IPS-18a (cell line): ENCODE data around the gene SPOCK1.

ENCODE experiments used
- H3K27ac ChIP-seq: one replicate; pipeline ENCODE4 v1.5.1; 2013; ENCODE audit warnings: low read length
- H3K27me3 ChIP-seq: one replicate; pipeline ENCODE4 v1.6.1; 2013; ENCODE audit warnings: mild to moderate bottlenecking, low read length; ENCODE audit not compliant: control insufficient read depth, insufficient read depth
- H3K36me3 ChIP-seq: one replicate; pipeline ENCODE4 v1.6.1; 2013; ENCODE audit warnings: low read depth, low read length; ENCODE audit not compliant: control insufficient read depth
- H3K4me1 ChIP-seq: one replicate; pipeline ENCODE4 v1.6.1; 2013; ENCODE audit warnings: low read depth, low read length; ENCODE audit not compliant: control insufficient read depth
- H3K4me3 ChIP-seq: one replicate; pipeline ENCODE4 v1.5.1; 2013; ENCODE audit warnings: low read length
- H3K9ac ChIP-seq: one replicate; pipeline ENCODE4 v1.6.1; 2013; ENCODE audit warnings: mild to moderate bottlenecking, low read length, moderate library complexity
- H3K9me3 ChIP-seq: one replicate; pipeline ENCODE4 v1.6.1; 2013; ENCODE audit warnings: low read depth, low read length; ENCODE audit not compliant: control insufficient read depth

SPOCK1 gene

DNA sequence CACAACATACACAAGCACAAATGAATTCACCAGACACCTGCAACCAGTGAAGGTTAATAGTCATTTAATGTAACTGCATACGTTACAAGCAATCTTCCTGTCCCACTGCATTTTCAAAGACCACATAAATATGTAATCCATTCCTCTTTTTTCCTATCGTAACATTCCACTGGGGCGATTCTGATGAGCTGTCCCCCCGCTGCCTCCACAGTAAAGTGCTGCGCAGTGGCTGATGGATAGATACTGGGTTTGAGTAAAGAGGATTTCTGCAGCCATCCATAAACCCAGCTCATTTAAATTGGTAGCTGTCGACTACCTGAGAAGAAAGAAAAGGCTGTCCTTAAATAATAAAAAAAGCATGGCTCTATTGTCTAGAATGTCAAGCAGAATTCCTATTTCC lies 181.1 kb downstream of the SPOCK1 start:
- Histone ChIP-seq H3K36me3 (no peaks in the 10 kb centered on the region), H3K4me3 (no peak overlapping the region), H3K9me3 (no peaks in the 10 kb centered on the region), H3K9ac (no peak overlapping the region), H3K27ac (no peak overlapping the region), H3K4me1 (peaks cover 8% of the 10 kb centered on the region), H3K27me3 (no peaks in the 10 kb centered on the region)

DNA sequence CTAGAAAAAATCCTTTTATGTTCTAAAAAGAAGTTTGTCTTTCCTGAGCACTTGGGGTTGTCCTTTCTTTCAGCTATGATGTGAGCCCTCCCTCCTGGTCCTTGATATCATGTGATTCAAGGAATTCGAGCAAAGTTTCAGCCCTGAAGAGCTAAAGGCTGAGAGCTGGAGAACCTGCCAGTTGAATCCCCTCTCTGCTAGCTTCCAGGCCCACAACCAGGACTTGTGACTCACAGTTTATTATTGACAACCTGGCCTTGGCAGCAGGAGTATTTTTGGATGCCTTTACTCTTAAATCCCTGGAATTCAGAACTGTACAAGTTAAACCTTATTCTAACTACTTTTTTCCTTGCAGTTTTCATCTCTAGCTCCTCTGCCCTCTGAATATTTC lies 182.8 kb downstream of the SPOCK1 start:
- Histone ChIP-seq H3K4me1 (peaks cover 13% of the 10 kb centered on the region), H3K4me3 (no peak overlapping the region), H3K27me3 (no peaks in the 10 kb centered on the region), H3K9me3 (no peaks in the 10 kb centered on the region), H3K9ac (no peak overlapping the region), H3K27ac (no peak overlapping the region), H3K36me3 (no peaks in the 10 kb centered on the region)

DNA sequence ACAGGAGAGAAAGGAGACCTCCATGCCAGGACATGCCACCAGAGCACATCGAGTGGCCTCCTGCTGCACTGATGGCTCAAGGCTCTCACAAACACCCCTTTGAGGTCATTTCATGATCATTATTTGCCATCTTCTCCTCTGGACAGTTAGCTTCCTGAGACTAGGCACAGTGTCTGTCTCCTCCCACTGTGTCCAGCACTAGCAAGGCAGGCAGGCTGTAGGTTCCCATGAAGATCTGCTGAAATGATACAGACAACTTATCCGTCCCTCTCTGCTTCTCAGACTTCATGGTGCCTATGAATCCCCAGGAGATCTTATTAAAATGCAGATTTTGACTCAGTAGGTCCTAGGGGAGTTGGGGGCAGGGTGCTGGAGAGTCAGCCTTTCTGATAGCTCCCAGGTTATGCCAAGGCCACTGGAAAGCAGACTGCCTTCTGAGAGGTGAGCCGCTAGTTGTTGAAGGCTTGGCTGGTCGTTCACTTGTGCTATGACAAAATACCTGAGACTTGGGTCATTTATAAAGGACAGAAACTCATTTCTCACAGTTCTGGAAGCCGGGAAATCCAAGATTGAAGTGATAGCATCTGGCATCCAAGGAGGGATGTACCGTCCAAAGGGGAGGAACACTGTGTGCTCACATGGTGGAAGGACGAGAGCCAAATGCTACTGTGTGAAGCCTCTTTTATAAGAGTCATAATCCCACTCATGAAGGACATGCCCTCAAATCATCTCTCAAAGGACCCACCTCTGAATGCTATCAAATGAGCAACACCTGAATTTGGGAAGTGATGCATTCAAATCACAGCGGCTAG lies 183.4 kb downstream of the SPOCK1 start:
- Histone ChIP-seq H3K9me3 (no peaks in the 10 kb centered on the region), H3K9ac (no peak overlapping the region), H3K27ac (no peak overlapping the region), H3K4me3 (no peak overlapping the region), H3K4me1 (peaks cover 19% of the 10 kb centered on the region), H3K36me3 (no peaks in the 10 kb centered on the region), H3K27me3 (no peaks in the 10 kb centered on the region)

DNA sequence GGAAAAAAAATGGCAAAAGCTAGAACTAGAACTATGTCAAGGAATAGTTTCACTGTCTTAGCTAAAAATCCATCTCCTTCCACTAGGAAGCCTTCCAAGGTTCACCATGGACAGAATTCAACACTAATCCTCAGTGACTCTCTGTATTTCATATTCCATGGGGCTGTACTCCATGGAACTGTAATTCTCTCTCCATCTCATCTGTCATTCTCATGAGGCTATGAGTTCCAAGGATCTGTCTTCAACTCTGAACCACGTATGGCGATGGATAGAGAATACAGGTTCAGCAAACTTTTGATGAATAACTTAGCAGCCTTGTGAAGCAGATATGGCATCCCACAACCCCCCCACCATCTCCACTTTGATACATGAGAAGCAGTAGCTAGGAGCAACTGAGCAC lies 184.0 kb downstream of the SPOCK1 start:
- no peak overlapping the region for H3K4me3 ChIP-seq
- no peak overlapping the region for H3K27ac ChIP-seq
- no peak overlapping the region for H3K9ac ChIP-seq
- H3K9me3 ChIP-seq, result no peaks in the 10 kb centered on the region
- peaks cover 22% of the 10 kb centered on the region for H3K4me1 ChIP-seq
- H3K36me3 ChIP-seq, result no peaks in the 10 kb centered on the region
- no peaks in the 10 kb centered on the region for H3K27me3 ChIP-seq

DNA sequence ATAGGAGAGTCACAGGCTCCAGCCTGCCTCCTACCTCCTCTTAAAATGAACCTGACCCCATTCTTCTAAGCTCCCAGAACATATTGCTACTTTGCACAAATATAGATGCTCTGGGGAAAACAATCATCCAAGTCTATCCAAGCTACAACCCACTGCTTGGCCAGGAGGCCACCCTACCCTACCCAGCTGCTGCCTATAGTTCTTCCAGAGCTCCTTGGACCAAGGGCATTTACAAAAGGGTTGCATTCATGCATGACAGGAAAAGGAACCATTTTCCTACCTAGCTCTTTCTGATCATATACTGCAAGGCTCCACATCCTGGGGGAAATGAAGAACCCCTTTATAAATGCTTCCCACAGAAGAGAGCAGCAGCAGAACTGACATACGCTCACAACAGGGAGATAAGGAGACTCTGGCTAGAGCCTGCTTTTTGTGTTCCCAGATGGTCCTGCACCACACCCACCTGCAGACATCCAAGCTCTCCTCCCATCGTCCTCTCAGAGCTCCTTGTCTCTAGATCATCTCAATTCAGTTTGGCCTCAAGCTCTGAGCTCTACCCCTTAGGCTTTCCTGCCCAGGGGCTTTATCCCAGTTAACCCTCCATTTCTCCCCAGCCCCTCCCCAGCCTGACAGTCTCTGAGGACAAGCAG lies 185.5 kb downstream of the SPOCK1 start:
- Histone ChIP-seq H3K4me3 (no peak overlapping the region), H3K9me3 (no peaks in the 10 kb centered on the region), H3K27me3 (no peaks in the 10 kb centered on the region), H3K9ac (no peak overlapping the region), H3K36me3 (no peaks in the 10 kb centered on the region), H3K27ac (no peak overlapping the region), H3K4me1 (peaks cover 20% of the 10 kb centered on the region)

DNA sequence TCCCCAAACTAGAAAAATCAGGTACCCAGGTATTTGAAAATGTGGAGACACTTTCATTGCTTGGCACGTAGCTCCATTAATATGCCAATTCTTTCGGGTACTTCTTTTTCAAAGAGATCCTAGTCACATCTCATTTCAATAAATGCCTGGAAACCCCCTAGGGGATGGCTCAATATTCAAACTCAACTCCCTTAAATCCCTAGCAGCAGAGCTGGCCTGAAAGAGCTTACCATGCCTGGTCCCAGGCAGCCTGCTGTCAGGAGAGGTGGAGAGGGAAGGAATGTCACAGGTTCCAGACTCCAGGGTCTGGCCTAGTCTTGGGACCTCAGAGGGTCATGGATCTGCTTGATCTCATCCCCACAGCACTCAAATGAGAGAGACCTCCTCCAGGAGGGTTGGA lies 187.1 kb downstream of the SPOCK1 start:
- H3K9me3 ChIP-seq, result no peaks in the 10 kb centered on the region
- no peaks in the 10 kb centered on the region for H3K27me3 ChIP-seq
- H3K36me3 ChIP-seq, result no peaks in the 10 kb centered on the region
- peaks cover 20% of the 10 kb centered on the region for H3K4me1 ChIP-seq
- no peak overlapping the region for H3K27ac ChIP-seq
- no peak overlapping the region for H3K4me3 ChIP-seq
- H3K9ac ChIP-seq, result no peak overlapping the region

DNA sequence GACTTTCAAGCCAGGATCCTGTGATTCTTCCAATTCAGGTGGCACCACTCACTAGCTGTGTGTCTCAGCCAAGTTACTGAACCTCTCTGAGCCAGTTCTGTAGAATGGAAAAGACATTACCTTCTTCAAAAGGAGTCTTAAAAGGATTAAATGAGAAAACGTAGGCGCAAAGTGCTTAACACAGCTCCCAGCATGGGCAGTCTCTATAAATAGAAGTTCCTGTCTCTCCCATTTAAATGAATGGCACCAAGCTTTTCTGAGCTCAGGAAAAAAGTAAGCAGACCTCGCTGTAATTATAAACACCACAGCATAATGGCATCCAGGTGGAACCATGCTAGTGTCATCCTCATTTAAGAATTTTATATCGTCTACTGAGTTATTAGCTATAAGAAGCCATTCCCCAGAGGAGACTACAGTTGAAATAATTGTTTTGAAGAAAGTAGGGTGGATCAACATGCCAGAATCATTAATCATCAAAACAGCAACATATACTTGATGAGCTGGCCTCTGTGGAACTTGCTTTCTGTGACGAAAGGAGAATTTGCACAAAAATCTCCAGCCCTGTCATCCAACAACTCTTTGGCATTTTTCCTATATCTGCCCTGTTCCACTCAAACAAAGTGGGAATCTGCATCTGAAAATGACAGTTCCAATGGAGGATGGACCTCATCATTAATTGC lies 188.9 kb downstream of the SPOCK1 start:
- Histone ChIP-seq H3K9ac (no peak overlapping the region), H3K4me3 (no peak overlapping the region), H3K36me3 (no peaks in the 10 kb centered on the region), H3K4me1 (peaks cover 17% of the 10 kb centered on the region), H3K9me3 (no peaks in the 10 kb centered on the region), H3K27ac (no peak overlapping the region), H3K27me3 (no peaks in the 10 kb centered on the region)

DNA sequence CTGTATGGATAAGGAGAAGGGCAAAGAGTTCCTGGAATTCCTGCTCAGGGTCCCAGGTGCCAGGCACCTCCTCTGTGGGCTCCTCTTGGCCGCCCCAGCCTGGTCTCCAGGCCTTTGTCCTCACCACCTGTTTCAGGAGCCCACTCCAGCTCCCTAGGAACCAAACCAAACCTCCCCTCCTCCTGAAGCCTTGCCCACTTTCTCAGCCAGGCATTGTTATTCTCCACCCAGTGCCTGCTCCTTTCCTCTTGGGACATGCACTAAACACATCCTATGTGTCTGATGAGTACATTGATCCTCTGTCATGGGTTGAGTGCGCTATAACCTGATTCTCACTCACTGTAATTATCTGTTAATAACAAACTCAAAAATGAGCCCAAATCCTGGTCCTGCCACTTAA lies 189.8 kb downstream of the SPOCK1 start:
- no peaks in the 10 kb centered on the region for H3K9me3 ChIP-seq
- H3K4me3 ChIP-seq, result no peak overlapping the region
- H3K27ac ChIP-seq, result no peak overlapping the region
- H3K9ac ChIP-seq, result no peak overlapping the region
- H3K27me3 ChIP-seq, result no peaks in the 10 kb centered on the region
- peaks cover 20% of the 10 kb centered on the region for H3K4me1 ChIP-seq
- H3K36me3 ChIP-seq, result no peaks in the 10 kb centered on the region

DNA sequence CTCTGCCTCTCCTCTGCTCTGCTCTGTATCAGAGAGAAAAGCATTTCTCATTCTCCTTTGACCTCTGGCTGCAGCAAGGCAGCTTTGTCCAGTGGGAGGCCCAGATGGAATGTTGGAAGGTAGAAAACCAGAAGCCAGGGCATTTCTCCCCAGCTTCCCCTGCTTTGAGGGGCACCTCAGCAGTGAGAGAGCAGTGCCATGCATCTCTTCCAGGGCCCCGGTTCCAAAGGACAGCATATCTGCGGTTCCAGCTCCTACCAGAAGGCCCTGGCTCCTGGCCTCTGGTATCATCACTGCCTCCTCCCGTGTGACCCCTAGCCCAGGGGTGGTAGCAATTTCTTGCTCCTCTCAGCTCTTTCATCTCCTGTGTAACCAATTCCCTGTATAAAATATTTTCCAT lies 190.8 kb downstream of the SPOCK1 start:
- Histone ChIP-seq H3K27me3 (no peaks in the 10 kb centered on the region), H3K27ac (no peak overlapping the region), H3K9me3 (no peaks in the 10 kb centered on the region), H3K36me3 (no peaks in the 10 kb centered on the region), H3K4me3 (no peak overlapping the region), H3K9ac (no peak overlapping the region), H3K4me1 (peaks cover 29% of the 10 kb centered on the region)

DNA sequence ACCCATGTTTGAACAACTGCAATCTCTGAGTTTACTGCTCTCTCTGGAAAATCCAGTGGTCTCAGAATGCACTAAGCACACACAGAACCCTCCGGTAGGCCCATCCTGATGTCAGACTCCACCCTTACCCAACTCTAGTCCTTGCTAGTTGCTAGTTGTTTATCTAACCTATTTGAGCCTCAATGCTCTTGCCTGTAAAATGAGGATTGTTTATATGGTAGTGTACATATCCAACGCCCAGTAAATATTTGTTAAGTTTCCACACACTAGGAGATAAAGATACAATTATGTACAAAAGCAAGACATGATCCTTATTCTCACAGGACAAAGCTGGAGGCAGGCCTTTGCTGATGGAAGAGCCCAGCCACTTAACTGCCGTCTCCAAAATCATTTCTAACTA lies 192.2 kb downstream of the SPOCK1 start:
- Histone ChIP-seq H3K9ac (no peak overlapping the region), H3K9me3 (no peaks in the 10 kb centered on the region), H3K4me3 (no peak overlapping the region), H3K36me3 (no peaks in the 10 kb centered on the region), H3K4me1 (peaks cover 25% of the 10 kb centered on the region), H3K27me3 (no peaks in the 10 kb centered on the region), H3K27ac (no peak overlapping the region)

DNA sequence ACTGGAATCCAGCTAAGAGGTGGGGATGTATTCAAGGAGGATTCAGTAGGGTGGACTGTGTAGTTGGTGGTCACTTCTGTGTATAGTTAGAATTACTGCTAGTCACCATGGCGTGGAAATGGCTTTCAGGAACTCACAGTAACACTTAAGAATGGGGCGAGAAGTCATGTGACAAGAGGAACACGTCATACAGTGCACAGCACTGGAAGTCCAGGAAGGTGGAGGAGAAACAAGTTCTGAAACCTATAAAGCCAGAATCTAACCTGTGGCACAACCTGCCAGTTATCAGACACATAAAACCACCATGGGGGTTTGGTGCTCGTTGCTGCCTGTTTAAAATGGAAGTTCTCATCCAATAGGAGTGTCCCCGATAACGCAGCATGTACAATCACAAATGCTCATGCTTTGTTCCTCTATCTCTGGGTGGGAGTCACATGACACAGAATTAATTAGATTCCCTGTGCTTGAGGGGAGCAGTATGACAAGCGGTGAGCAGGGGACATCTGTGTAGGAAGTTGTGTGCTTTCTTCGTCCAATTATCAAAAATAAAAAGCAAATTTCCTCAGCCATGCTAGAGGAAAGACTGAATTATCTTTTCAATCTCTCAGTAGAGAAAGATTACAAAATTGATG lies 193.0 kb downstream of the SPOCK1 start:
- Histone ChIP-seq H3K9ac (no peak overlapping the region), H3K27ac (no peak overlapping the region), H3K36me3 (no peaks in the 10 kb centered on the region), H3K27me3 (no peaks in the 10 kb centered on the region), H3K4me3 (no peak overlapping the region), H3K4me1 (peaks cover 22% of the 10 kb centered on the region), H3K9me3 (no peaks in the 10 kb centered on the region)
